BE2C (cell line): ENCODE results near the gene SLC16A10.

Source experiments
- DNase-seq: peaks from one replicate; pipeline ENCODE4 v3.0.0-alpha.2; 2020
- H3K27me3 ChIP-seq: fragments of 250-450 bp; sonication (Bioruptor Pico); 2 replicates; pipeline ENCODE4 v1.5.1; 2020; ENCODE audit warnings: mild to moderate bottlenecking
- H3K36me3 ChIP-seq: fragments of 250-450 bp; sonication (Bioruptor Pico); 2 replicates; pipeline ENCODE4 v1.5.1; 2020; ENCODE audit warnings: mild to moderate bottlenecking
- H3K4me1 ChIP-seq: fragments of 250-450 bp; sonication (Bioruptor Pico); 2 replicates; pipeline ENCODE4 v1.5.1; 2020
- H3K4me3 ChIP-seq: 2 replicates; pipeline ENCODE4 v1.5.1; 2011; ENCODE audit warnings: low read depth, low read length
- H3K9me3 ChIP-seq: fragments of 250-450 bp; sonication (Bioruptor Pico); 2 replicates; pipeline ENCODE4 v1.5.1; 2020
- CTCF ChIP-seq: IDR thresholded peaks from 2 replicates; pipeline ENCODE4 v1.5.1; 2012; ENCODE audit warnings: mild to moderate bottlenecking, low read depth, low read length

Gene SLC16A10

GRCh38 chr6:111267764-111268333 is 180.5 kb downstream of the SLC16A10 start:
- H3K9me3 ChIP-seq = no peaks in the 10 kb centered on the region
- no peak overlapping the region for H3K4me3 ChIP-seq
- no peaks in the 10 kb centered on the region for H3K27me3 ChIP-seq
- TF ChIP-seq CTCF = no peak
- DNase-seq = no peak
- peaks cover 38% of the 10 kb centered on the region for H3K36me3 ChIP-seq
- H3K4me1 ChIP-seq = no peaks in the 10 kb centered on the region; the same call in 1 of the 2 replicates

- Histone ChIP-seq H3K36me3 (peaks cover 39% of the 10 kb centered on the region), H3K27me3 (no peaks in the 10 kb centered on the region), H3K4me1 (no peaks in the 10 kb centered on the region; the same call in 1 of the 2 replicates), H3K9me3 (no peaks in the 10 kb centered on the region; the same call in 1 of the 2 replicates), H3K4me3 (no peak overlapping the region)
- no peak for DNase-seq
- no peak for TF ChIP-seq CTCF
Measured at GRCh38 chr6:111269401-111269970, 182.2 kb downstream of the SLC16A10 start.

- Histone ChIP-seq H3K4me1 (no peaks in the 10 kb centered on the region; the same call in 1 of the 2 replicates), H3K36me3 (peaks cover 36% of the 10 kb centered on the region), H3K4me3 (no peak overlapping the region), H3K27me3 (no peaks in the 10 kb centered on the region), H3K9me3 (no peaks in the 10 kb centered on the region; the same call in 1 of the 2 replicates)
- no peak for DNase-seq
- TF ChIP-seq CTCF = no peak
Measured at GRCh38 chr6:111270121-111270520, 182.8 kb downstream of the SLC16A10 start.

- no peak for DNase-seq
- H3K36me3 ChIP-seq = peaks cover 46% of the 10 kb centered on the region
- H3K27me3 ChIP-seq = no peaks in the 10 kb centered on the region
- H3K9me3 ChIP-seq = no peaks in the 10 kb centered on the region; the same call in none of the 2 replicates
- H3K4me1 ChIP-seq = no peaks in the 10 kb centered on the region
- no peak for TF ChIP-seq CTCF
- H3K4me3 ChIP-seq = no peak overlapping the region
Measured at GRCh38 chr6:111274593-111275217, 187.4 kb downstream of the SLC16A10 start.

GRCh38 chr6:111276335-111276734 is 189.0 kb downstream of the SLC16A10 start:
- Histone ChIP-seq H3K9me3 (no peaks in the 10 kb centered on the region; the same call in none of the 2 replicates), H3K27me3 (no peaks in the 10 kb centered on the region), H3K4me3 (no peak overlapping the region), H3K4me1 (no peaks in the 10 kb centered on the region), H3K36me3 (peaks cover 44% of the 10 kb centered on the region)
- TF ChIP-seq CTCF = no peak
- DNase-seq = no peak

- H3K36me3 ChIP-seq = peaks cover 44% of the 10 kb centered on the region
- no peak overlapping the region for H3K4me3 ChIP-seq
- H3K27me3 ChIP-seq = no peaks in the 10 kb centered on the region
- no peak for TF ChIP-seq CTCF
- no peaks in the 10 kb centered on the region; the same call in none of the 2 replicates for H3K9me3 ChIP-seq
- no peak for DNase-seq
- H3K4me1 ChIP-seq = no peaks in the 10 kb centered on the region
Measured at GRCh38 chr6:111276736-111277135, 189.4 kb downstream of the SLC16A10 start.
